SK-N-SH treated with all-trans-retinoic acid at 6 μM for 48 hours (cell line): ENCODE measurements around the gene ANKRD39.

ENCODE experiments used
- ARNTL ChIP-seq: fragments of 450-650 bp; formaldehyde crosslinking; IDR thresholded peaks from 2 replicates; pipeline ENCODE4 v1.5.0; 2020; ENCODE audit warnings: low read depth, mild to moderate bottlenecking, moderate library complexity, borderline replicate concordance
- BACH2 ChIP-seq: fragments of 250-450 bp; sonication (Bioruptor Pico); IDR thresholded peaks from 2 replicates; pipeline ENCODE4 v1.9.0; 2021; ENCODE audit warnings: mild to moderate bottlenecking, borderline replicate concordance
- PPARA ChIP-seq: fragments of 250-450 bp; sonication (Bioruptor Pico); IDR thresholded peaks from 2 replicates; pipeline ENCODE4 v1.5.0; 2020; ENCODE audit warnings: mild to moderate bottlenecking, borderline replicate concordance
- RARB ChIP-seq: fragments of 250-450 bp; sonication (Bioruptor Pico); IDR thresholded peaks from 2 replicates; pipeline ENCODE4 v1.8.0; 2021; ENCODE audit warnings: mild to moderate bottlenecking, moderate library complexity
- TCF4 ChIP-seq: fragments of 250-450 bp; sonication (Bioruptor Pico); IDR thresholded peaks from 2 replicates; pipeline ENCODE4 v1.8.0; 2021; ENCODE audit warnings: mild to moderate bottlenecking, moderate library complexity, borderline replicate concordance
- ZNF565 ChIP-seq: fragments of 450-650 bp; formaldehyde crosslinking; conservative IDR thresholded peaks from 2 replicates; pipeline ENCODE4 v1.5.0; 2020; ENCODE audit warnings: low read depth, mild to moderate bottlenecking, moderate library complexity
- ZNF8 ChIP-seq: fragments of 450-650 bp; formaldehyde crosslinking; IDR thresholded peaks from 2 replicates; pipeline ENCODE4 v1.5.0; 2020; ENCODE audit warnings: mild to moderate bottlenecking, moderate library complexity
- TF ChIP-seq, protein P1 (sequence below): fragments of 250-450 bp; sonication (Bioruptor Pico); IDR thresholded peaks from 2 replicates; pipeline ENCODE4 v1.5.0; 2020; ENCODE audit warnings: mild to moderate bottlenecking, moderate library complexity
- TF ChIP-seq, protein P2 (sequence below): fragments of 250-450 bp; sonication (Bioruptor Pico); IDR thresholded peaks from 2 replicates; pipeline ENCODE4 v1.8.0; 2020; ENCODE audit warnings: mild to moderate bottlenecking, moderate library complexity, borderline replicate concordance

DNA sequence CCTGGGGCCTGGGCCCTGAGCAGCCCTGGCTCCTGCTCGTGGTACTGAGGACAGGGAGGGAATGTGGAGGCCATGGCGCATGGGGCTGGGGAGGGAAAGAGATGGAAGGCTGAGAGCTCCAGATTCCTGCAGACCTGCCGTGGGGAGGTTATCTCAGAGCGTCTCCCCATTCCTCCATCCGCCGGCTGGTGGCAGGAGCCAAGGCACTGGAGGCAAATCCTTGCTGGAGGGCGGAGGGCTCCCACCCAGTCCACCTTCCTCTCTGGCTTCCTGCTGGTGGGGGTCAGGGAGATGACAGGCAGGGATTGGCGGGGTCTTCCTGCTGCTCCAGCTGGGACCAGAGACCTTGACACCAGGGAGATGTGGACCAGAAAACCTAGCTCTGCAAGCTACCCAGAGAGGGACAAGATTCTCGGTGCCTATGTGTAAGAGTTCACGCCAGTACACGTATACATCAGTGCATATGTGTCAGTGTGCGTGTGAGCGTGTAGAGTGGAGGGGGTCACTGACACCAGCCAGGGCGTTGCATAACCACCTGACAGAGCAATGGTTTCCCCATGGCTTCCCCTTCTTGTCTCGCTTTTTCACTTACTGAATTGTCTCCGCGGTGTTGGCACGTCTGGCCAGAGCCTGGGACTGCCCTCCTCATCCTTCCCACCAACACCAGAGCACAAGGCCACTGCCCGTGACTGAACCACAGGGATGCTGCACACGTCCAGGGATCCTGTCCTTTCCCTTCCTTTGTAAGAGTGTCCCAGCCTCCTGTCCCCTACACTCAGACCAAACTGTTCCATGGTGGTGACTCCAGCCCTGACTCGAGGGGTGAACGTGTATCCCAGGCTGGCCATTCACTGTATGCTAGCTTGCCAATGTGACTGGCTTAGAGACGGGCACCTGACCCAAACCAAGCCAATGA lies 27.9 kb upstream of the ANKRD39 start:
- TF ChIP-seq ZNF565 (CRISPR knock-in tag) = no peak
- no peak for TF ChIP-seq BACH2
- TF ChIP-seq ZNF8 (CRISPR knock-in tag) = no peak
- TF ChIP-seq PPARA (CRISPR knock-in tag) = no peak
- no peak for TF ChIP-seq RARB
- no peak for TF ChIP-seq TCF4 (CRISPR knock-in tag)
- TF ChIP-seq, protein P1, sequence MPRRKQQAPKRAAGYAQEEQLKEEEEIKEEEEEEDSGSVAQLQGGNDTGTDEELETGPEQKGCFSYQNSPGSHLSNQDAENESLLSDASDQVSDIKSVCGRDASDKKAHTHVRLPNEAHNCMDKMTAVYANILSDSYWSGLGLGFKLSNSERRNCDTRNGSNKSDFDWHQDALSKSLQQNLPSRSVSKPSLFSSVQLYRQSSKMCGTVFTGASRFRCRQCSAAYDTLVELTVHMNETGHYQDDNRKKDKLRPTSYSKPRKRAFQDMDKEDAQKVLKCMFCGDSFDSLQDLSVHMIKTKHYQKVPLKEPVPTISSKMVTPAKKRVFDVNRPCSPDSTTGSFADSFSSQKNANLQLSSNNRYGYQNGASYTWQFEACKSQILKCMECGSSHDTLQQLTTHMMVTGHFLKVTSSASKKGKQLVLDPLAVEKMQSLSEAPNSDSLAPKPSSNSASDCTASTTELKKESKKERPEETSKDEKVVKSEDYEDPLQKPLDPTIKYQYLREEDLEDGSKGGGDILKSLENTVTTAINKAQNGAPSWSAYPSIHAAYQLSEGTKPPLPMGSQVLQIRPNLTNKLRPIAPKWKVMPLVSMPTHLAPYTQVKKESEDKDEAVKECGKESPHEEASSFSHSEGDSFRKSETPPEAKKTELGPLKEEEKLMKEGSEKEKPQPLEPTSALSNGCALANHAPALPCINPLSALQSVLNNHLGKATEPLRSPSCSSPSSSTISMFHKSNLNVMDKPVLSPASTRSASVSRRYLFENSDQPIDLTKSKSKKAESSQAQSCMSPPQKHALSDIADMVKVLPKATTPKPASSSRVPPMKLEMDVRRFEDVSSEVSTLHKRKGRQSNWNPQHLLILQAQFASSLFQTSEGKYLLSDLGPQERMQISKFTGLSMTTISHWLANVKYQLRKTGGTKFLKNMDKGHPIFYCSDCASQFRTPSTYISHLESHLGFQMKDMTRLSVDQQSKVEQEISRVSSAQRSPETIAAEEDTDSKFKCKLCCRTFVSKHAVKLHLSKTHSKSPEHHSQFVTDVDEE = no peak
- TF ChIP-seq, protein P2, sequence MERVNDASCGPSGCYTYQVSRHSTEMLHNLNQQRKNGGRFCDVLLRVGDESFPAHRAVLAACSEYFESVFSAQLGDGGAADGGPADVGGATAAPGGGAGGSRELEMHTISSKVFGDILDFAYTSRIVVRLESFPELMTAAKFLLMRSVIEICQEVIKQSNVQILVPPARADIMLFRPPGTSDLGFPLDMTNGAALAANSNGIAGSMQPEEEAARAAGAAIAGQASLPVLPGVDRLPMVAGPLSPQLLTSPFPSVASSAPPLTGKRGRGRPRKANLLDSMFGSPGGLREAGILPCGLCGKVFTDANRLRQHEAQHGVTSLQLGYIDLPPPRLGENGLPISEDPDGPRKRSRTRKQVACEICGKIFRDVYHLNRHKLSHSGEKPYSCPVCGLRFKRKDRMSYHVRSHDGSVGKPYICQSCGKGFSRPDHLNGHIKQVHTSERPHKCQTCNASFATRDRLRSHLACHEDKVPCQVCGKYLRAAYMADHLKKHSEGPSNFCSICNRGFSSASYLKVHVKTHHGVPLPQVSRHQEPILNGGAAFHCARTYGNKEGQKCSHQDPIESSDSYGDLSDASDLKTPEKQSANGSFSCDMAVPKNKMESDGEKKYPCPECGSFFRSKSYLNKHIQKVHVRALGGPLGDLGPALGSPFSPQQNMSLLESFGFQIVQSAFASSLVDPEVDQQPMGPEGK (CRISPR knock-in tag) = no peak
- no peak for TF ChIP-seq ARNTL (CRISPR knock-in tag)
